WI38 (cell line): Measurements from ENCODE around the gene NF1.

Experiments
- H3K4me3 ChIP-seq: 2 replicates; pipeline ENCODE4 v1.5.1; 2011; ENCODE audit warnings: low read depth, mild to moderate bottlenecking, control low read depth, low read length
- CTCF ChIP-seq: IDR thresholded peaks from 2 replicates; pipeline ENCODE4 v1.5.1; 2012; ENCODE audit warnings: low read depth, mild to moderate bottlenecking, control low read depth, low read length

Gene NF1

DNA sequence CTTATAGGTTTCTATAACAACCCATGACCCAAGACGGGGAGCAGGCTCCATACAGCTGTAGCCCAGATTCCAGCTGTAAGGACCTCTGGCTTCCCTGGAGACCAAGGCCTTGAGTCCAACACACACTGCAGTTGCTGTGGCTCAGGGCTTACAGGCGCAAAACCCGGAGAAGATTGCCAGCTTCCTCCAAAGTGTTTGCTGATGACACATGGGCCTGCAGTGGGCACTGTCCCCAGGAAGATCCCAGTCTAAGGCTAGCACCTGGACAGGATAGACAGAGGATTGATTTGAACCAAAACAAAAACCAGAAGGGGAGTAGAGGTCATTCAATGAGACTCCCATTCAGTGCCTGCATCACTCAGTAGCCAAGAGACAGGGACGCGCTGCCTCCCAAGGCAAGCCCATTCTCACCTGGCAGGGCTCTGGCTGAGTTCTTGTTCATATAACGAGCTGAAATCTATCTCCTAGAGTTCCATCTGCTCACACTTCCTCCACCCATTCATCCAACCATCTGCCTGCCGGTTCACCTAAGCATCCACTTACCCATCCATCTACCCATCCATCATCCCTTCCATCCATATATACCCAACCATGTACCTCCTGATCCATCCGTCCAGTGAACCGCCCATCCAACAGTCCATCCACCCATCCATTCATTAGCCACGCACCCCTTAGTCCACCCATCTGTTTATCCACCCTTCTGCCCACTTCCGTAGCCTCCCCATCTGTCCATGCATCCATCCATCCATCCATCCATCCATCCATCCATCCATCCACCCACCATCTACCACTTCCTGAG is 306.9 kb downstream of the NF1 start:
- TF ChIP-seq CTCF = no peak
- no peak overlapping the region for H3K4me3 ChIP-seq

- H3K4me3 ChIP-seq = no peak overlapping the region
- no peak for TF ChIP-seq CTCF
Measured at GRCh38 chr17:31404028-31404949, 309.5 kb downstream of the NF1 start.

DNA sequence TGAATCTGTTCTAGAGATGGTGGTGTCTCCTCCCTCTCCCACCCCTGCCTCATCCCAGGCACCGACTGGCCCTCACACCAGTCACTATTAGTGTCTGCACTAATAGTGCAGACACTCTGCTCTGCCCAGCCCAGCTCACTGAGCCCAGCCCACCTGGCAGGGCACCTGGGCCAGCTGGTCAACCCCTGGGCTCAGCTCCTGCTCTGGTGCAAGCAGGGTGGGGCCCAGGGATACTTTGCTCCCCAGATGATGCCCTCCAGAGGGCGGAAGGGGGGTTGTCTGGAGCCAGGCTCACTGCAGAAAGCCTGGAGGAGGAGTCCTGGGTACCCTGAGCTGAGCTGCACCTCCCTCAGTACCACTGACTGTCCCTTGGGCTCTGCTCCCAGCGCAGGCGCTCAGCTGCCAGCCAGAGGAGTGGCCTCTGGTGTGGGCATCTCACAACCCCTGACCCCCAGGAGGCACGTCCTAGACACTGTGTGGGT is 311.2 kb downstream of the NF1 start:
- H3K4me3 ChIP-seq = no peak overlapping the region
- TF ChIP-seq CTCF = no peak

- H3K4me3 ChIP-seq = no peak overlapping the region
- TF ChIP-seq CTCF = no peak
Measured at GRCh38 chr17:31408586-31408985, 313.8 kb downstream of the NF1 start.

- TF ChIP-seq CTCF = no peak
- H3K4me3 ChIP-seq = no peak overlapping the region
Measured at GRCh38 chr17:31411707-31412285, 317.0 kb downstream of the NF1 start.

DNA sequence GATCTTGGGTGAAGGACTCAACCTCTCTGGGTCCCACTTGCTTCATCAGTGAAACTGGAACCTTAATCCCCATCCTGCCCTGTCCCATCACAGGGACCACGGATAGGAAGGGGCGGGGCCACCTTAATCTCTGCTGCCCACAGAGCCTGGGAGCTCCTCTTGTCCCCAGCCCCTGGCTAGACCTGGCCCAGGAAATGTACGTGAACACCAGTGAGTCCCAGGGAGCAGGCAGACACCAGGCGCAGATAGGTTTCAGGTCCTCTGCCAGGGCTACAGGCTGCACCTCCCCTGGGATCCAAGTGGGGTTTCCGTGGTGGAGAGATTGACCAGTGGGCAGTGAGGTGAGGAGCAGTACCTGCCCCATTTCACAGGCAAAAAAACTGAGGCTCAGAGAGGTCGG is 317.7 kb downstream of the NF1 start:
- H3K4me3 ChIP-seq = no peak overlapping the region
- no peak for TF ChIP-seq CTCF
